Fibroblast of skin of left quadriceps (primary cell): Measurements from ENCODE around the gene EDARADD.

Experiments used
- DNase-seq, 2 experiments: peaks; one replicate each; pipeline ENCODE4 v3.0.0-alpha.2; 2013; ENCODE audit warnings: low read depth in 2 of 2

The EDARADD gene

GRCh38 chr1:236392182-236392581 lies 1.9 kb upstream of the EDARADD start:
- no peak for DNase-seq

- no peak for DNase-seq
Measured at GRCh38 chr1:236394879-236395229, 768 bp downstream of the EDARADD start.

- DNase-seq = no peak
Measured at GRCh38 chr1:236395230-236395946, 1.3 kb downstream of the EDARADD start.

- no peak for DNase-seq
Measured at GRCh38 chr1:236395947-236396664, 2.0 kb downstream of the EDARADD start.

GRCh38 chr1:236396665-236397043 lies 2.6 kb downstream of the EDARADD start:
- DNase-seq = no peak

- no peak for DNase-seq
Measured at GRCh38 chr1:236397173-236397759, 3.2 kb downstream of the EDARADD start.

GRCh38 chr1:236398538-236398937 lies 4.5 kb downstream of the EDARADD start:
- DNase-seq = no peak

- DNase-seq = no peak
Measured at GRCh38 chr1:236400061-236400603, 6.0 kb downstream of the EDARADD start.

- no peak for DNase-seq
Measured at GRCh38 chr1:236401698-236402097, 7.6 kb downstream of the EDARADD start.

- DNase-seq = no peak
Measured at GRCh38 chr1:236403905-236404696, 10.0 kb downstream of the EDARADD start.

- no peak for DNase-seq
Measured at GRCh38 chr1:236407059-236407458, 13.0 kb downstream of the EDARADD start.

GRCh38 chr1:236413688-236414087 lies 19.6 kb downstream of the EDARADD start:
- no peak for DNase-seq

- no peak for DNase-seq
Measured at GRCh38 chr1:236416165-236416564, 22.1 kb downstream of the EDARADD start.

GRCh38 chr1:236417336-236417735 lies 23.2 kb downstream of the EDARADD start:
- no peak for DNase-seq

- DNase-seq = no peak
Measured at GRCh38 chr1:236419502-236419901, 25.4 kb downstream of the EDARADD start.

- DNase-seq = no peak
Measured at GRCh38 chr1:236421022-236421421, 26.9 kb downstream of the EDARADD start.

GRCh38 chr1:236421850-236422516 lies 27.9 kb downstream of the EDARADD start:
- no peak for DNase-seq

GRCh38 chr1:236422517-236422876 lies 28.4 kb downstream of the EDARADD start:
- DNase-seq = no peak

GRCh38 chr1:236425031-236425663 lies 31.1 kb downstream of the EDARADD start:
- no peak for DNase-seq

GRCh38 chr1:236426215-236426614 lies 32.1 kb downstream of the EDARADD start:
- no peak for DNase-seq

GRCh38 chr1:236429715-236430274 lies 35.7 kb downstream of the EDARADD start:
- DNase-seq = no peak
